Measurements from ENCODE around the gene EEFSEC. TPM values are rescaled to one million over a fixed set of nuclear protein-coding genes. Genes with fewer than 3 reads are reported as not detected.

EEFSEC gene
- total RNA-seq, 1 experiment from 2014 or later = 15.4 TPM

- TF ChIP-seq POLR2AphosphoS5 (IDR thresholded peaks at IDR 0.05; ENCODE audit: low read depth, low read length) (no peak), SIN3A (IDR thresholded peaks at IDR 0.05; ENCODE audit: borderline replicate concordance, insufficient read depth, low read depth, low read length) (no peak), REST (IDR thresholded peaks at IDR 0.05; ENCODE audit: insufficient read depth in 1 of 2, low read depth in 2 of 2, low read length in 1 of 2) (no peak), CTCF (IDR thresholded peaks at IDR 0.05) (no peak), TCF7L2 (IDR thresholded peaks at IDR 0.05; ENCODE audit: low read depth, low read length) (no peak)
- no TSS peak for BruUV-seq (replicated peaks)
Observed at GRCh38 chr3:128207951-128208350, 54.7 kb downstream of the EEFSEC start.

GRCh38 chr3:128210711-128211110 is 57.4 kb downstream of the EEFSEC start:
- no peak for TF ChIP-seq CTCF (IDR thresholded peaks at IDR 0.05)
- TF ChIP-seq TCF7L2 (IDR thresholded peaks at IDR 0.05; ENCODE audit: low read depth, low read length) = no peak
- no peak for TF ChIP-seq POLR2AphosphoS5 (IDR thresholded peaks at IDR 0.05; ENCODE audit: low read depth, low read length)
- no peak for TF ChIP-seq SIN3A (IDR thresholded peaks at IDR 0.05; ENCODE audit: borderline replicate concordance, insufficient read depth, low read depth, low read length)
- no peak for TF ChIP-seq REST (IDR thresholded peaks at IDR 0.05; ENCODE audit: insufficient read depth in 1 of 2, low read depth in 2 of 2, low read length in 1 of 2)
- intact Hi-C loops (cut with micrococcal nuclease; ENCODE audit: unreplicated experiment) = no loop called here
- H3K27ac ChIP-seq (ENCODE audit: low read length) = no peak overlapping the region
- ChIA-PET POLR2A (interaction anchor here (0.7 kb wide), 1 partner anchor 87 kb away, joined by 4 read pairs; no protein-coding TSS in a partner anchor), CTCF (no interaction called here)
- no TSS peak for BruUV-seq (replicated peaks)
- no peaks in the 10 kb centered on the region for H3K4me1 ChIP-seq (ENCODE audit: control insufficient read depth, insufficient read depth, low read length)
- H3K4me3 ChIP-seq (ENCODE audit: low read depth in 2 of 2, low read length in 2 of 2) = no peak overlapping the region
- DNase-seq (ENCODE audit: low read depth, low spot score) (no peak), ATAC-seq (no peak)
- in situ Hi-C loops (cut with HindIII; ENCODE audit: low pct_unique_long_range_greater_than_20kb, low sequenced_read_pairs) = no loop called here
- no peaks in the 10 kb centered on the region for H3K36me3 ChIP-seq (ENCODE audit: control insufficient read depth, insufficient read depth, low read length)
- H3K9me3 ChIP-seq (ENCODE audit: control insufficient read depth, insufficient read depth, low read depth, low read length) = no peaks in the 10 kb centered on the region
- H3K27me3 ChIP-seq (ENCODE audit: control insufficient read depth, insufficient read depth, low read length) = no peaks in the 10 kb centered on the region

More at GRCh38 chr3:128207951-128208350, 54.7 kb downstream of the EEFSEC start:
- Histone ChIP-seq H3K27me3 (ENCODE audit: control insufficient read depth, insufficient read depth, low read length) (no peaks in the 10 kb centered on the region), H3K36me3 (ENCODE audit: control insufficient read depth, insufficient read depth, low read length) (no peaks in the 10 kb centered on the region), H3K27ac (ENCODE audit: low read length) (no peak overlapping the region), H3K9me3 (ENCODE audit: control insufficient read depth, insufficient read depth, low read depth, low read length) (no peaks in the 10 kb centered on the region), H3K4me1 (ENCODE audit: control insufficient read depth, insufficient read depth, low read length) (no peaks in the 10 kb centered on the region), H3K4me3 (ENCODE audit: low read depth in 2 of 2, low read length in 2 of 2) (no peak overlapping the region)
- DNase-seq (ENCODE audit: low read depth, low spot score) (no peak), ATAC-seq (no peak)
- intact Hi-C loops (cut with micrococcal nuclease; ENCODE audit: unreplicated experiment) (no loop called here), in situ Hi-C loops (cut with HindIII; ENCODE audit: low pct_unique_long_range_greater_than_20kb, low sequenced_read_pairs) (no loop called here)
- POLR2A ChIA-PET = no interaction called here
- CTCF ChIA-PET = no interaction called here

All from Panc1 (cell line).